ENCODE data around the gene IRF4. TPM values are rescaled to one million over a fixed set of nuclear protein-coding genes. Genes with fewer than 3 reads are reported as not detected.

IRF4 gene
- total and polyA plus RNA-seq, 2 experiments from 2014 or later, result 1.3 to 1.9 TPM

DNA sequence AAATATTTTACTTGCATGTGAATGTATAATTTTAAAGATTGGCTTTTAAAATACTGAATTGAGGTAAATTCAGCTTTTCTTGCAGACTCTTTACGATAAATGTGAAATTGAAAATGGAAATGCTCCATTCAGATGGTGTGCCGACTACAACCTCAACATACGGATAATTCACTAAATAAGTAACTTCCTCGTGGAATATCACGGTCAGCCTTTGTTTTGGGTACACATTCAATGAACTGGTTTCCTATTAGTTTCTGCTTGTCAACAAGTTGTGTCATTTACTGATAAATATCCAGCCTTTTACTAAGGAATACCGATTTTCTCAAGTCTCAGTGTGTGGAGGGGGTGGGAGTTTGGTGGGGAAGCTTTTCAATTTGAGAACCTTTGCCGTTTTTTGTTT, 2.4 kb upstream of the IRF4 start:
- Mint-ChIP-seq H3K27ac (no peak overlapping the region), H3K36me3 (ENCODE audit: low read depth) (peaks cover 4% of the 10 kb centered on the region; the same call in 1 of the 3 replicates), H3K4me1 (peaks cover 7% of the 10 kb centered on the region), H3K9me3 (peaks cover 4% of the 10 kb centered on the region; the same call in 2 of the 3 replicates), H3K27me3 (ENCODE audit: insufficient read depth, low read depth, poor library complexity) (peaks cover 50% of the 10 kb centered on the region), H3K4me3 (no peak overlapping the region)
- Histone ChIP-seq H3F3A (replicated peaks; ENCODE audit: low read depth) (no peaks in the 10 kb centered on the region), H3K27me3 (ENCODE audit: insufficient read depth) (peaks cover 56% of the 10 kb centered on the region), H3K4me2 (no peak overlapping the region), H2AFZ (no peak overlapping the region), H4K20me1 (replicated peaks; ENCODE audit: insufficient read depth) (no peaks in the 10 kb centered on the region), H3K36me3 (ENCODE audit: insufficient read depth) (no peaks in the 10 kb centered on the region), H3K4me1 (ENCODE audit: insufficient read depth) (peaks cover 9% of the 10 kb centered on the region), H3K79me2 (replicated peaks; ENCODE audit: insufficient read depth) (no peaks in the 10 kb centered on the region), H3K4me3 (no peak overlapping the region), H3K9me2 (ENCODE audit: insufficient read depth) (no peaks in the 10 kb centered on the region), H3K27ac (ENCODE audit: low read depth) (no peak overlapping the region)
- DNase-seq (ENCODE audit: low spot score) (no peak), ATAC-seq (no peak)
- TF ChIP-seq ETS1 (IDR thresholded peaks at IDR 0.05), result no peak
- no peak for TF ChIP-seq JUNB (IDR thresholded peaks at IDR 0.05; ENCODE audit: unreplicated experiment)
- no peak for TF ChIP-seq CREB1 (CRISPR knock-in tag; IDR thresholded peaks at IDR 0.05; ENCODE audit: low read depth)
- no peak for TF ChIP-seq ZNF114 (CRISPR knock-in tag; IDR thresholded peaks at IDR 0.05)
- no peak for TF ChIP-seq EZH2phosphoT487 (IDR thresholded peaks at IDR 0.05; ENCODE audit: unreplicated experiment)
- TF ChIP-seq, protein P1, sequence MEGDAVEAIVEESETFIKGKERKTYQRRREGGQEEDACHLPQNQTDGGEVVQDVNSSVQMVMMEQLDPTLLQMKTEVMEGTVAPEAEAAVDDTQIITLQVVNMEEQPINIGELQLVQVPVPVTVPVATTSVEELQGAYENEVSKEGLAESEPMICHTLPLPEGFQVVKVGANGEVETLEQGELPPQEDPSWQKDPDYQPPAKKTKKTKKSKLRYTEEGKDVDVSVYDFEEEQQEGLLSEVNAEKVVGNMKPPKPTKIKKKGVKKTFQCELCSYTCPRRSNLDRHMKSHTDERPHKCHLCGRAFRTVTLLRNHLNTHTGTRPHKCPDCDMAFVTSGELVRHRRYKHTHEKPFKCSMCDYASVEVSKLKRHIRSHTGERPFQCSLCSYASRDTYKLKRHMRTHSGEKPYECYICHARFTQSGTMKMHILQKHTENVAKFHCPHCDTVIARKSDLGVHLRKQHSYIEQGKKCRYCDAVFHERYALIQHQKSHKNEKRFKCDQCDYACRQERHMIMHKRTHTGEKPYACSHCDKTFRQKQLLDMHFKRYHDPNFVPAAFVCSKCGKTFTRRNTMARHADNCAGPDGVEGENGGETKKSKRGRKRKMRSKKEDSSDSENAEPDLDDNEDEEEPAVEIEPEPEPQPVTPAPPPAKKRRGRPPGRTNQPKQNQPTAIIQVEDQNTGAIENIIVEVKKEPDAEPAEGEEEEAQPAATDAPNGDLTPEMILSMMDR (conservative IDR thresholded peaks at IDR 0.05; ENCODE audit: low read depth in 2 of 2), result no peak
- no peak for TF ChIP-seq ZNF462 (CRISPR knock-in tag; IDR thresholded peaks at IDR 0.05)
- TF ChIP-seq EZH2 (IDR thresholded peaks at IDR 0.05; ENCODE audit: low read depth, unreplicated experiment), result no peak
- TF ChIP-seq, protein P2, sequence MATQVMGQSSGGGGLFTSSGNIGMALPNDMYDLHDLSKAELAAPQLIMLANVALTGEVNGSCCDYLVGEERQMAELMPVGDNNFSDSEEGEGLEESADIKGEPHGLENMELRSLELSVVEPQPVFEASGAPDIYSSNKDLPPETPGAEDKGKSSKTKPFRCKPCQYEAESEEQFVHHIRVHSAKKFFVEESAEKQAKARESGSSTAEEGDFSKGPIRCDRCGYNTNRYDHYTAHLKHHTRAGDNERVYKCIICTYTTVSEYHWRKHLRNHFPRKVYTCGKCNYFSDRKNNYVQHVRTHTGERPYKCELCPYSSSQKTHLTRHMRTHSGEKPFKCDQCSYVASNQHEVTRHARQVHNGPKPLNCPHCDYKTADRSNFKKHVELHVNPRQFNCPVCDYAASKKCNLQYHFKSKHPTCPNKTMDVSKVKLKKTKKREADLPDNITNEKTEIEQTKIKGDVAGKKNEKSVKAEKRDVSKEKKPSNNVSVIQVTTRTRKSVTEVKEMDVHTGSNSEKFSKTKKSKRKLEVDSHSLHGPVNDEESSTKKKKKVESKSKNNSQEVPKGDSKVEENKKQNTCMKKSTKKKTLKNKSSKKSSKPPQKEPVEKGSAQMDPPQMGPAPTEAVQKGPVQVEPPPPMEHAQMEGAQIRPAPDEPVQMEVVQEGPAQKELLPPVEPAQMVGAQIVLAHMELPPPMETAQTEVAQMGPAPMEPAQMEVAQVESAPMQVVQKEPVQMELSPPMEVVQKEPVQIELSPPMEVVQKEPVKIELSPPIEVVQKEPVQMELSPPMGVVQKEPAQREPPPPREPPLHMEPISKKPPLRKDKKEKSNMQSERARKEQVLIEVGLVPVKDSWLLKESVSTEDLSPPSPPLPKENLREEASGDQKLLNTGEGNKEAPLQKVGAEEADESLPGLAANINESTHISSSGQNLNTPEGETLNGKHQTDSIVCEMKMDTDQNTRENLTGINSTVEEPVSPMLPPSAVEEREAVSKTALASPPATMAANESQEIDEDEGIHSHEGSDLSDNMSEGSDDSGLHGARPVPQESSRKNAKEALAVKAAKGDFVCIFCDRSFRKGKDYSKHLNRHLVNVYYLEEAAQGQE (IDR thresholded peaks at IDR 0.05; ENCODE audit: unreplicated experiment), result no peak

All from GM23338 (cell line).